HL-60 (cell line): ENCODE data around the gene KIF25.

ENCODE experiments used
- CTCF ChIP-seq: IDR thresholded peaks from one replicate; pipeline ENCODE4 v1.5.1; 2011; ENCODE audit warnings: low read length, control low read depth, inconsistent platforms; ENCODE audit not compliant: insufficient read depth
- POLR2AphosphoS5 ChIP-seq: IDR thresholded peaks from 2 replicates; pipeline ENCODE4 v1.6.1; 2012; ENCODE audit warnings: low read depth
- REST ChIP-seq: IDR thresholded peaks from 2 replicates; pipeline ENCODE4 v1.6.1; 2012; ENCODE audit warnings: low read depth; ENCODE audit not compliant: insufficient replicate concordance

- TF ChIP-seq POLR2AphosphoS5 (no peak), REST (no peak), CTCF (no peak)
These were observed 48.5 kb downstream of the KIF25 start for GRCh38 chr6:168045706-168046620.
